A549 (cell line): Measurements from ENCODE around the gene LSP1. TPM values are rescaled to one million over a fixed set of nuclear protein-coding genes. Genes with fewer than 3 reads are reported as not detected.

Source experiments
- ATAC-seq, 2 experiments: fragments of 200-7000 bp in 1 of 2; fragments of >200 bp in 1 of 2; cut with Nextera tagmentation in 1 of 2; cut with Tn5 transposase in 1 of 2; 3 replicates each; pipeline versions ENCODE4 v1.8.0 to v1.9.1; 2018 to 2020; ENCODE audit warnings: mild to moderate bottlenecking in 1 of 2, moderate library complexity in 1 of 2
- CTCF ChIA-PET: fragments of 300-600 bp; sonication (Branson Sonifier 250); formaldehyde crosslinking; extraction: SDS; loops from one replicate; lab custom pipeline; 2021; ENCODE audit warnings: antibody characterized with exemption, inconsistent platforms; lab: Yijun Ruan, JAX
- POLR2A ChIA-PET: fragments of 350-600 bp; formaldehyde crosslinking; extraction: SDS; loops from one replicate; lab custom pipeline; 2021; ENCODE audit warnings: antibody characterized with exemption, inconsistent platforms; lab: Yijun Ruan, JAX
- DNase-seq, 2 experiments: peaks; one replicate each; pipeline versions ENCODE4 v3.0.0 to v3.0.0-alpha.2; 2011 to 2016; ENCODE audit warnings: low read depth in 1 of 2, low spot score in 1 of 2
- FAIRE-seq: peaks from 2 replicates; lab custom pipeline; 2011; peaks lifted over from hg19 to GRCh38; lab: Jason Lieb, UNC
- H3K27ac ChIP-seq, 2 experiments: fragments of >200 bp; sonication (Bioruptor Twin); formaldehyde crosslinking; 3 replicates each; pipeline ENCODE4 v1.5.1; 2016 to 2017
- H3K4me1 ChIP-seq: fragments of >200 bp; sonication (Bioruptor Twin); formaldehyde crosslinking; 3 replicates; pipeline ENCODE4 v1.6.1; 2016
- H3K4me2 ChIP-seq: fragments of >200 bp; sonication (Bioruptor Twin); formaldehyde crosslinking; 3 replicates; pipeline ENCODE4 v1.6.1; 2016
- H3K4me3 ChIP-seq: fragments of >200 bp; sonication (Bioruptor Twin); formaldehyde crosslinking; 3 replicates; pipeline ENCODE4 v1.5.1; 2016
- H3K9me3 ChIP-seq: fragments of >200 bp; sonication (Bioruptor Twin); formaldehyde crosslinking; 3 replicates; pipeline ENCODE4 v1.6.1; 2016
- BHLHE40 ChIP-seq: IDR thresholded peaks from 2 replicates; pipeline ENCODE4 v1.6.1; 2012; ENCODE audit warnings: low read depth, low read length, inconsistent platforms
- CBX8 ChIP-seq: fragments of 200-600 bp; sonication (generic); IDR thresholded peaks from 2 replicates; pipeline ENCODE4 v1.6.1; 2016
- EHF ChIP-seq: fragments of 250-450 bp; sonication (Bioruptor Pico); IDR thresholded peaks from 2 replicates; pipeline ENCODE4 v1.5.0; 2020; ENCODE audit warnings: mild to moderate bottlenecking
- EHMT2 ChIP-seq: fragments of 200-600 bp; sonication (generic); IDR thresholded peaks from 2 replicates; pipeline ENCODE4 v1.6.1; 2016; ENCODE audit warnings: antibody characterized with exemption, low read depth, mild to moderate bottlenecking, moderate library complexity
- GATA3 ChIP-seq: IDR thresholded peaks from 2 replicates; pipeline ENCODE4 v1.6.1; 2012; ENCODE audit warnings: borderline replicate concordance
- HEYL ChIP-seq: fragments of 250-450 bp; sonication (Bioruptor Pico); IDR thresholded peaks from 2 replicates; pipeline ENCODE4 v1.8.0; 2021; ENCODE audit warnings: mild to moderate bottlenecking, moderate library complexity
- HOXA7 ChIP-seq: fragments of 250-450 bp; sonication (Bioruptor Pico); IDR thresholded peaks from 2 replicates; pipeline ENCODE4 v1.5.0; 2020; ENCODE audit warnings: mild to moderate bottlenecking, moderate library complexity
- HOXB5 ChIP-seq: fragments of 250-450 bp; sonication (Bioruptor Pico); IDR thresholded peaks from 2 replicates; pipeline ENCODE4 v1.5.0; 2020; ENCODE audit warnings: mild to moderate bottlenecking, moderate library complexity
- MAFK ChIP-seq: fragments of 450-650 bp; IDR thresholded peaks from 2 replicates; pipeline ENCODE4 v1.6.1; 2014; ENCODE audit not compliant: partially characterized antibody
- RCOR1 ChIP-seq: fragments of 150-350 bp; IDR thresholded peaks from 2 replicates; pipeline ENCODE4 v1.6.1; 2014; ENCODE audit warnings: antibody characterized with exemption, low read length, low read depth
- TP53 ChIP-seq: fragments of 250-450 bp; sonication (Bioruptor Pico); IDR thresholded peaks from 2 replicates; pipeline ENCODE4 v1.5.0; 2021; ENCODE audit warnings: mild to moderate bottlenecking, moderate library complexity
- ZFP36 ChIP-seq: fragments of 450-650 bp; IDR thresholded peaks from 2 replicates; pipeline ENCODE4 v1.6.1; 2014; ENCODE audit warnings: borderline replicate concordance; ENCODE audit not compliant: partially characterized antibody
- ZNF302 ChIP-seq: fragments of 250-450 bp; sonication (Bioruptor Pico); IDR thresholded peaks from 2 replicates; pipeline ENCODE4 v1.9.0; 2021; ENCODE audit warnings: inconsistent platforms, mild to moderate bottlenecking, moderate library complexity
- WGBS: methylation state at CpG from one replicate; pipeline ENCODE4 v1.1.6; 2017; ENCODE audit errors: missing lambda C conversion rate; 5-methylcytosine and 5-hydroxymethylcytosine counted together
- polyA plus RNA-seq, 4 experiments: library from polyadenylated mRNA; depleted of rRNA in 3 of 4; stranded (reverse); fragments of >200 nt; fragmentation: RNase III in 1 of 4; extraction: RNeasy Plus Mini Kit Qiagen cat#74134 plus additional on column Dnase treatment in 1 of 4; gene quantifications; 2 replicates in 3 of 4; 3 replicates in 1 of 4; pipeline ENCODE4 v1.2.3, GENCODE V29; 2011 to 2017
- TF ChIP-seq, protein P1 (sequence below): IDR thresholded peaks from 2 replicates; pipeline ENCODE4 v1.6.1; 2012
- TF ChIP-seq, protein P2 (sequence below): fragments of 200-600 bp; sonication (generic); IDR thresholded peaks from 2 replicates; pipeline ENCODE4 v1.6.1; 2016; ENCODE audit warnings: antibody characterized with exemption, mild to moderate bottlenecking, moderate library complexity
- TF ChIP-seq, protein P3 (sequence below): fragments of 250-450 bp; sonication (Bioruptor Pico); IDR thresholded peaks from 2 replicates; pipeline ENCODE4 v1.5.0; 2021; ENCODE audit warnings: mild to moderate bottlenecking, moderate library complexity, borderline replicate concordance

Gene LSP1
- polyA plus RNA-seq, 2 of the 4 experiments (the other 2 are of a cell fraction) = 0.67 to 3.5 TPM

DNA sequence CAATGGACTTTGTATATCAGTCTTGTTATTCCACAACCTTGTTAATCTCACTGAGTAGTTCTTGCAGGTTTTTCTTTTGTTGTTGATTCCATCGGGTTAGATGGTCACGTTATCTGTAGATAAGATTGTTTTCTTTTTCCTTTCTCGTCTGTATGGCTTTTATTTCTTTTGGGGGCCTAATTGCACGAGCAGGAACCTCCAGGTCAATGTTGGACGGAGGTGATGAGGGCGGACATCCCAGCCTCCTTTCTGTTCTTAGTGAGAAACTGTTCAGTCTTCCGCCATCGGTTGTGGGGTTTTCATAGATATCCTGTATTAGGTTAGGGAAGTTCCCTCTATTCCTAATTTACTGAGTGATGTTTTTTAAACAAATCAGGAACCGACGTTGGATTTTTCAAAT, 43.6 kb downstream of the LSP1 start:
- H3K4me1 ChIP-seq = no peaks in the 10 kb centered on the region
- CTCF ChIA-PET = interaction anchor here (0.9 to 5.8 kb wide), 9 partner anchors 9 to 255 kb away, joined by 3 to 33 read pairs (median 7); partner anchors contain the start of gene MRPL23
- ATAC-seq (no peak), FAIRE-seq (no peak), DNase-seq (no peak)
- WGBS = 53% methylated on average over 10 of the region's 10 CpGs
- no peaks in the 10 kb centered on the region for H3K9me3 ChIP-seq
- H3K4me3 ChIP-seq = no peak overlapping the region
- POLR2A ChIA-PET = no interaction called here
- H3K4me2 ChIP-seq = no peak overlapping the region
- TF ChIP-seq, protein P1, sequence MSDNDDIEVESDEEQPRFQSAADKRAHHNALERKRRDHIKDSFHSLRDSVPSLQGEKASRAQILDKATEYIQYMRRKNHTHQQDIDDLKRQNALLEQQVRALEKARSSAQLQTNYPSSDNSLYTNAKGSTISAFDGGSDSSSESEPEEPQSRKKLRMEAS = no peak
- TF ChIP-seq, protein P2, sequence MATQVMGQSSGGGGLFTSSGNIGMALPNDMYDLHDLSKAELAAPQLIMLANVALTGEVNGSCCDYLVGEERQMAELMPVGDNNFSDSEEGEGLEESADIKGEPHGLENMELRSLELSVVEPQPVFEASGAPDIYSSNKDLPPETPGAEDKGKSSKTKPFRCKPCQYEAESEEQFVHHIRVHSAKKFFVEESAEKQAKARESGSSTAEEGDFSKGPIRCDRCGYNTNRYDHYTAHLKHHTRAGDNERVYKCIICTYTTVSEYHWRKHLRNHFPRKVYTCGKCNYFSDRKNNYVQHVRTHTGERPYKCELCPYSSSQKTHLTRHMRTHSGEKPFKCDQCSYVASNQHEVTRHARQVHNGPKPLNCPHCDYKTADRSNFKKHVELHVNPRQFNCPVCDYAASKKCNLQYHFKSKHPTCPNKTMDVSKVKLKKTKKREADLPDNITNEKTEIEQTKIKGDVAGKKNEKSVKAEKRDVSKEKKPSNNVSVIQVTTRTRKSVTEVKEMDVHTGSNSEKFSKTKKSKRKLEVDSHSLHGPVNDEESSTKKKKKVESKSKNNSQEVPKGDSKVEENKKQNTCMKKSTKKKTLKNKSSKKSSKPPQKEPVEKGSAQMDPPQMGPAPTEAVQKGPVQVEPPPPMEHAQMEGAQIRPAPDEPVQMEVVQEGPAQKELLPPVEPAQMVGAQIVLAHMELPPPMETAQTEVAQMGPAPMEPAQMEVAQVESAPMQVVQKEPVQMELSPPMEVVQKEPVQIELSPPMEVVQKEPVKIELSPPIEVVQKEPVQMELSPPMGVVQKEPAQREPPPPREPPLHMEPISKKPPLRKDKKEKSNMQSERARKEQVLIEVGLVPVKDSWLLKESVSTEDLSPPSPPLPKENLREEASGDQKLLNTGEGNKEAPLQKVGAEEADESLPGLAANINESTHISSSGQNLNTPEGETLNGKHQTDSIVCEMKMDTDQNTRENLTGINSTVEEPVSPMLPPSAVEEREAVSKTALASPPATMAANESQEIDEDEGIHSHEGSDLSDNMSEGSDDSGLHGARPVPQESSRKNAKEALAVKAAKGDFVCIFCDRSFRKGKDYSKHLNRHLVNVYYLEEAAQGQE = no peak
- TF ChIP-seq, protein P3, sequence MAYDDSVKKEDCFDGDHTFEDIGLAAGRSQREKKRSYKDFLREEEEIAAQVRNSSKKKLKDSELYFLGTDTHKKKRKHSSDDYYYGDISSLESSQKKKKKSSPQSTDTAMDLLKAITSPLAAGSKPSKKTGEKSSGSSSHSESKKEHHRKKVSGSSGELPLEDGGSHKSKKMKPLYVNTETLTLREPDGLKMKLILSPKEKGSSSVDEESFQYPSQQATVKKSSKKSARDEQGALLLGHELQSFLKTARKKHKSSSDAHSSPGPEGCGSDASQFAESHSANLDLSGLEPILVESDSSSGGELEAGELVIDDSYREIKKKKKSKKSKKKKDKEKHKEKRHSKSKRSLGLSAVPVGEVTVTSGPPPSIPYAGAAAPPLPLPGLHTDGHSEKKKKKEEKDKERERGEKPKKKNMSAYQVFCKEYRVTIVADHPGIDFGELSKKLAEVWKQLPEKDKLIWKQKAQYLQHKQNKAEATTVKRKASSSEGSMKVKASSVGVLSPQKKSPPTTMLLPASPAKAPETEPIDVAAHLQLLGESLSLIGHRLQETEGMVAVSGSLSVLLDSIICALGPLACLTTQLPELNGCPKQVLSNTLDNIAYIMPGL (CRISPR knock-in tag) = no peak
- TF ChIP-seq EHF (CRISPR knock-in tag) (no peak), ZFP36 (no peak)
- no peak overlapping the region for H3K27ac ChIP-seq

DNA sequence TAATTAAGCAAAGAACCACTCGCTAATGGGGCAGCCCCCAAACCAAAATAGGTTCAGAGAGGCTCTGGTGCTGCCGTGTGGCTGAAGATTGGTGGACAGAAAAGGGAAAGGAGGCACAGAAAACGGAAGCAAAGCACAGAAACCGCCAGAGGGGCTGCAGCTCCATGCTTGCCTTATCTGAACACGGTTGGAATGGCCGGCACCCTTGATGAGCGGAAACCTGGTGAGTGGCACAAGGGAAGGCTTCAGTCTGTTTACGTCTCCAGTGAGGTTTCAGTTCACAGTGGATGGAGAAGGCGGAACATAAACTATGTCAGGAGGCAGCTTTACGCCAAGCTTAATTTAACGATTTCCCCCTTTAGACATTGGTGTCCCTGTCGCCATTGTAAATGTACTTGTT, 44.0 kb downstream of the LSP1 start:
- TF ChIP-seq ZNF302 (CRISPR knock-in tag) (no peak), HEYL (no peak), BHLHE40 (no peak), EHMT2 (no peak)
- TF ChIP-seq, all 56 proteins: peak for 0
- POLR2A ChIA-PET = no interaction called here
- CTCF ChIA-PET = interaction anchor here (1.0 to 5.8 kb wide), 7 partner anchors 8 to 255 kb away, joined by 3 to 33 read pairs (median 8); partner anchors contain the start of gene MRPL23
- H3K27ac ChIP-seq = no peak overlapping the region
- H3K4me1 ChIP-seq = no peaks in the 10 kb centered on the region
- DNase-seq (no peak), FAIRE-seq (no peak), ATAC-seq (no peak)
- H3K4me2 ChIP-seq = no peak overlapping the region
- no peak overlapping the region for H3K4me3 ChIP-seq
- H3K9me3 ChIP-seq = no peaks in the 10 kb centered on the region
- WGBS = 53% methylated on average over 12 of the region's 12 CpGs

DNA sequence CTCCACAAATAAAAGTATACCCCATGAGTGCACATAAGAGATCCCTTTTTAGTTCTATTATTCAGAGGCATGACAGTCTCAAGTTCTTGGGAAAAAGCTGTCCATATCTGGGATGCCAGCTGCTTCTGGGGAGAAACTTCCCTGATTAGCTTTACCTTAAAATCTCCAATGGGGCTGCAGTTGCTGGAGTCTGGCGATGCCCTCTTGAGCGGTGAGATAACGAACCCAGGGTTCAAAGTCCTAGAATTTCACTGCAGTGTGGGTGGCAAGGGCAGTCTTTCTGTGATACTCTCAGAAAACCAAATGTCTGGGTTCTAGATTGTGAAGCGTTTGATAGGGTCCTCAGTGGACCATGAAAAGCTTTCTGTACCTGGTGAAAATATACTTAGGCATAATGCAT, 46.2 kb downstream of the LSP1 start:
- FAIRE-seq (no peak), ATAC-seq (no peak), DNase-seq (no peak)
- 57% methylated on average over 4 of the region's 4 CpGs for WGBS
- Histone ChIP-seq H3K4me3 (no peak overlapping the region), H3K4me1 (no peaks in the 10 kb centered on the region), H3K27ac (no peak overlapping the region), H3K4me2 (no peak overlapping the region), H3K9me3 (no peaks in the 10 kb centered on the region)
- no peak for TF ChIP-seq MAFK
- TF ChIP-seq CBX8 = no peak
- no peak for TF ChIP-seq TP53 (CRISPR knock-in tag)
- TF ChIP-seq GATA3 = no peak
- no peak for TF ChIP-seq HOXA7 (CRISPR knock-in tag)
- no peak for TF ChIP-seq HOXB5
- TF ChIP-seq RCOR1 = no peak
- TF ChIP-seq, all 56 proteins: peak for 0
- ChIA-PET POLR2A (interaction anchor here (0.6 kb wide), 1 partner anchor 290 kb away, joined by 5 read pairs; no protein-coding TSS in a partner anchor), CTCF (interaction anchor here (0.9 to 5.8 kb wide), 13 partner anchors 11 to 252 kb away, joined by 3 to 33 read pairs (median 7); partner anchors contain the start of gene MRPL23)
